BJ (cell line): ENCODE data around the gene TEDC2. TPM values are rescaled to one million over a fixed set of nuclear protein-coding genes. Genes with fewer than 3 reads are reported as not detected.

Source experiments
- CTCF ChIA-PET: fragments of 350-600 bp; formaldehyde crosslinking; extraction: SDS; loops from one replicate; lab custom pipeline; 2021; ENCODE audit warnings: antibody characterized with exemption, inconsistent platforms; lab: Yijun Ruan, JAX
- POLR2A ChIA-PET: fragments of 300-600 bp; sonication (Branson Sonifier 250); formaldehyde crosslinking; extraction: SDS; loops from one replicate; lab custom pipeline; 2021; ENCODE audit warnings: antibody characterized with exemption; lab: Charles Lee
- DNase-seq: peaks from one replicate; pipeline ENCODE4 v3.0.0-alpha.2; 2011; ENCODE audit warnings: low read depth
- H3K27me3 ChIP-seq: 2 replicates; pipeline ENCODE4 v1.6.0; 2011; ENCODE audit warnings: low read length; ENCODE audit not compliant: control insufficient read depth, insufficient read depth
- H3K36me3 ChIP-seq: 2 replicates; pipeline ENCODE4 v1.5.1; 2011; ENCODE audit warnings: low read length; ENCODE audit not compliant: control insufficient read depth, insufficient read depth
- H3K4me3 ChIP-seq: 2 replicates; pipeline ENCODE4 v1.5.1; 2011; ENCODE audit warnings: low read depth, mild to moderate bottlenecking, control low read depth, low read length
- CTCF ChIP-seq: IDR thresholded peaks from 2 replicates; pipeline ENCODE4 v1.5.1; 2011; ENCODE audit warnings: low read depth, mild to moderate bottlenecking, control low read depth, inconsistent platforms, low read length, moderate library complexity; ENCODE audit not compliant: insufficient read depth
- polyA plus RNA-seq: library from polyadenylated mRNA; depleted of rRNA; stranded (reverse); fragments of >200 nt; gene quantifications from 2 replicates; pipeline ENCODE4 v1.2.3, GENCODE V29; 2011

TEDC2 gene
- polyA plus RNA-seq, 1 experiment = 3.7 TPM

GRCh38 chr16:2473999-2474876 is 14.3 kb downstream of the TEDC2 start:
- DNase-seq = no peak
- H3K36me3 ChIP-seq = no peaks in the 10 kb centered on the region; the same call in 1 of the 2 replicates
- CTCF ChIA-PET = interaction anchor here (0.6 to 1.6 kb wide), 4 partner anchors 15 to 395 kb away, joined by 3 to 9 read pairs (median 4); partner anchors contain the start of gene ABCA3
- 0 out of 2 replicates have a peak, but pooled peaks have one; percentile 15 for TF ChIP-seq CTCF
- H3K4me3 ChIP-seq = peak overlapping the region; percentile 82
- POLR2A ChIA-PET = interaction anchor here (0.5 kb wide), 1 partner anchor 171 kb away, joined by 3 read pairs; no protein-coding TSS in a partner anchor
- no peaks in the 10 kb centered on the region for H3K27me3 ChIP-seq

GRCh38 chr16:2474877-2475412 is 15.0 kb downstream of the TEDC2 start, which contains the start of gene TBC1D24:
Gene TBC1D24, plus strand, starts transcription at chr16:2475127. Its CDS starts 21,022 bp downstream, at chr16:2496149.
- no peak for DNase-seq
- ChIA-PET CTCF (interaction anchor here (0.6 to 1.6 kb wide), 4 partner anchors 14 to 395 kb away, joined by 3 to 9 read pairs (median 4); partner anchors contain the start of gene ABCA3), POLR2A (interaction anchor here (0.5 to 0.6 kb wide), 2 partner anchors 171 to 1161 kb away, joined by 3 to 16 read pairs; no protein-coding TSS in a partner anchor)
- Histone ChIP-seq H3K4me3 (peak within 1 kb of the TSS; percentile 82), H3K36me3 (peaks cover 2% of the 10 kb centered on the region), H3K27me3 (no peaks in the 10 kb centered on the region)
- no peak for TF ChIP-seq CTCF

- no peak for DNase-seq
- peak overlapping the region; percentile 82 for H3K4me3 ChIP-seq
- CTCF ChIA-PET = interaction anchor here (0.6 to 1.6 kb wide), 3 partner anchors 26 to 394 kb away, joined by 3 to 9 read pairs (median 4); partner anchors contain the start of gene ABCA3
- no peaks in the 10 kb centered on the region for H3K27me3 ChIP-seq
- POLR2A ChIA-PET = interaction anchor here (0.6 kb wide), 1 partner anchor 1162 kb away, joined by 16 read pairs; no protein-coding TSS in a partner anchor
- H3K36me3 ChIP-seq = peaks cover 2% of the 10 kb centered on the region; the same call in 1 of the 2 replicates
- TF ChIP-seq CTCF = no peak
Observed at GRCh38 chr16:2475413-2476344, 15.8 kb downstream of the TEDC2 start.

GRCh38 chr16:2476345-2476720 is 16.4 kb downstream of the TEDC2 start:
- TF ChIP-seq CTCF = no peak
- Histone ChIP-seq H3K27me3 (no peaks in the 10 kb centered on the region), H3K36me3 (peaks cover 2% of the 10 kb centered on the region; the same call in 1 of the 2 replicates), H3K4me3 (no peak overlapping the region)
- POLR2A ChIA-PET = no interaction called here
- CTCF ChIA-PET = no interaction called here
- DNase-seq = no peak
